MM.1S (cell line): Measurements from ENCODE around the gene PERCC1.
A peak's percentile ranks its signal among the peaks of the same experiment; 100 is the strongest.

Experiments used
- DNase-seq: peaks from one replicate; pipeline ENCODE4 v3.0.0-alpha.2; 2015
- H2AFZ ChIP-seq: fragments of 300-600 bp; sonication (generic); 2 replicates; pipeline ENCODE4 v1.6.0; 2016; ENCODE audit warnings: antibody characterized with exemption, low read length
- H3F3A ChIP-seq: fragments of 300-600 bp; sonication (generic); 2 replicates; pipeline ENCODE4 v1.6.1; 2016; ENCODE audit warnings: mild to moderate bottlenecking, antibody characterized with exemption, low read length, moderate library complexity, mixed read lengths; ENCODE audit not compliant: insufficient read depth
- H3K27ac ChIP-seq: fragments of 300-600 bp; sonication (generic); 2 replicates; pipeline ENCODE4 v1.5.1; 2016; ENCODE audit warnings: mild to moderate bottlenecking, low read length
- H3K27me3 ChIP-seq: fragments of 300-600 bp; sonication (generic); replicated peaks from 2 replicates; pipeline ENCODE4 v1.6.0; 2016; ENCODE audit warnings: low read length; ENCODE audit not compliant: insufficient read depth
- H3K36me3 ChIP-seq: fragments of 300-600 bp; sonication (generic); replicated peaks from 2 replicates; pipeline ENCODE4 v1.6.1; 2016; ENCODE audit warnings: mild to moderate bottlenecking, low read length, mixed read lengths; ENCODE audit not compliant: insufficient read depth
- H3K4me1 ChIP-seq: fragments of 300-600 bp; sonication (generic); 2 replicates; pipeline ENCODE4 v1.6.1; 2016; ENCODE audit warnings: low read length, mixed read lengths
- H3K4me2 ChIP-seq: fragments of 300-600 bp; sonication (generic); 2 replicates; pipeline ENCODE4 v1.6.0; 2016; ENCODE audit warnings: low read depth, low read length
- H3K4me3 ChIP-seq: fragments of 300-600 bp; sonication (generic); 2 replicates; pipeline ENCODE4 v1.5.1; 2016; ENCODE audit warnings: low read length, mixed read lengths
- H3K79me2 ChIP-seq: fragments of 300-600 bp; sonication (generic); 2 replicates; pipeline ENCODE4 v1.6.1; 2016; ENCODE audit warnings: mixed run types, low read length, mixed read lengths
- H3K9ac ChIP-seq: fragments of 300-600 bp; sonication (generic); 2 replicates; pipeline ENCODE4 v1.6.1; 2016; ENCODE audit warnings: low read length, mixed read lengths
- H3K9me2 ChIP-seq: fragments of 300-600 bp; sonication (generic); replicated peaks from 2 replicates; pipeline ENCODE4 v1.6.1; 2016; ENCODE audit warnings: mild to moderate bottlenecking, low read length, mixed read lengths; ENCODE audit not compliant: insufficient read depth
- H3K9me3 ChIP-seq: fragments of 300-600 bp; sonication (generic); replicated peaks from 2 replicates; pipeline ENCODE4 v1.6.1; 2016; ENCODE audit warnings: mild to moderate bottlenecking, low read length, mixed read lengths; ENCODE audit not compliant: insufficient read depth
- H4K20me1 ChIP-seq: fragments of 300-600 bp; sonication (generic); 2 replicates; pipeline ENCODE4 v1.6.1; 2016; ENCODE audit warnings: mild to moderate bottlenecking, low read length, moderate library complexity, mixed read lengths; ENCODE audit not compliant: insufficient read depth
- EZH2 ChIP-seq: fragments of 300-600 bp; sonication (generic); optimal IDR thresholded peaks from 2 replicates; pipeline ENCODE3; 2017; ENCODE audit warnings: low read depth, mild to moderate bottlenecking, antibody characterized with exemption, low read length, mixed read lengths
- EZH2phosphoT487 ChIP-seq: fragments of 300-600 bp; sonication (generic); IDR thresholded peaks from 2 replicates; pipeline ENCODE4 v1.6.1; 2018; ENCODE audit warnings: antibody characterized with exemption, low read length
- TF ChIP-seq, protein P1 (sequence below): fragments of 300-600 bp; sonication (generic); IDR thresholded peaks from 2 replicates; pipeline ENCODE4 v1.5.1; 2016; ENCODE audit warnings: antibody characterized with exemption, low read length, mixed read lengths

PERCC1 gene

DNA sequence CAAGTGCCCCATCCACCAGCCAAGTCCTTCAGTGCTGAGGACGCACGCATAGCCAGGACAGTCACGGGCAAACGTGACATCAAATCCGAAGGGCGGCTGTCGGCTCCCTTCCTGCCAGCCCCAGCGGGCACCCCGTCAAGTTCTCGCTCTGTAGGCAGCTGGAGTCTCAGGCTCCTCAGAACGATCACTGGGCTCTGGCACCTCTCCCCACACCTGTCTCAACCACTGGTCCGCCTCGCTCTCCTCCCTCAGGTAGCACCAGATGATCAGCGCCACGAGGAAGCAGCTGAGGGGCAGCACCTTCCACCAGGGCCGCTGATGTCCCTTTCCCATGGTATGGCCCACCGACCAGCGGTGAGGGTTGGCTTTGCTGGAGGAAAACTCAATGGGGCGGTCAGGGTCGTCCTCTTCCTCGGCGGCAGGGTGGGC is 10.8 kb upstream of the PERCC1 start:
- no peaks in the 10 kb centered on the region for H3K27me3 ChIP-seq
- no peaks in the 10 kb centered on the region for H3K9me2 ChIP-seq
- H3K4me1 ChIP-seq = 0 out of 2 replicates have a peak, but pooled peaks cover 4% of the 10 kb centered on the region
- H3K36me3 ChIP-seq = no peaks in the 10 kb centered on the region
- no peak for DNase-seq
- H3K9ac ChIP-seq = peak overlapping the region; percentile 96
- peak overlapping the region; percentile 94 for H3K4me2 ChIP-seq
- peaks cover 17% of the 10 kb centered on the region for H3F3A ChIP-seq
- TF ChIP-seq EZH2 (no peak), EZH2phosphoT487 (no peak)
- TF ChIP-seq, protein P1, sequence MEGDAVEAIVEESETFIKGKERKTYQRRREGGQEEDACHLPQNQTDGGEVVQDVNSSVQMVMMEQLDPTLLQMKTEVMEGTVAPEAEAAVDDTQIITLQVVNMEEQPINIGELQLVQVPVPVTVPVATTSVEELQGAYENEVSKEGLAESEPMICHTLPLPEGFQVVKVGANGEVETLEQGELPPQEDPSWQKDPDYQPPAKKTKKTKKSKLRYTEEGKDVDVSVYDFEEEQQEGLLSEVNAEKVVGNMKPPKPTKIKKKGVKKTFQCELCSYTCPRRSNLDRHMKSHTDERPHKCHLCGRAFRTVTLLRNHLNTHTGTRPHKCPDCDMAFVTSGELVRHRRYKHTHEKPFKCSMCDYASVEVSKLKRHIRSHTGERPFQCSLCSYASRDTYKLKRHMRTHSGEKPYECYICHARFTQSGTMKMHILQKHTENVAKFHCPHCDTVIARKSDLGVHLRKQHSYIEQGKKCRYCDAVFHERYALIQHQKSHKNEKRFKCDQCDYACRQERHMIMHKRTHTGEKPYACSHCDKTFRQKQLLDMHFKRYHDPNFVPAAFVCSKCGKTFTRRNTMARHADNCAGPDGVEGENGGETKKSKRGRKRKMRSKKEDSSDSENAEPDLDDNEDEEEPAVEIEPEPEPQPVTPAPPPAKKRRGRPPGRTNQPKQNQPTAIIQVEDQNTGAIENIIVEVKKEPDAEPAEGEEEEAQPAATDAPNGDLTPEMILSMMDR = no peak
- H3K4me3 ChIP-seq = peak overlapping the region; percentile 98
- peak overlapping the region; percentile 86 for H3K27ac ChIP-seq
- peaks cover 24% of the 10 kb centered on the region for H3K79me2 ChIP-seq
- H3K9me3 ChIP-seq = no peaks in the 10 kb centered on the region
- no peaks in the 10 kb centered on the region for H4K20me1 ChIP-seq
- peak overlapping the region; percentile 54; the same call in 1 of the 2 replicates for H2AFZ ChIP-seq

DNA sequence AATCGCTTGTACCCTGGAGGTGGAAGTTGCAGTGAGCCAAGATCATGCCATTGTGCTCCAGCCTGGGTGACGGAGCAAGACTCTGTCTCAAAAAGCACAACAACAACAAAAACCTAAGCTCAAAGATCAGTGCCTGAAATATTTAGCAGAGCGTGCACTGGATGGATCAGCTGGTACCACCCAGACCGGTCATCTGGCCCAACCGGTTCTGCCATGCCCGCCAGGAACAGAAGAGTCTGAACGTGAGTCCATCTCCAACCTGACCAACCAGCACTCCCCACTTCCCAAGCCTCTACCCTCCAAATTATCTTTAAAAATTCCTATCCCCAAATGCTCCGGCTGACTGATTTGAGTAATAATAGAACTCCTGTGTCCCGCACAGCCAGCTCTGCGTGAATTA is 8.8 kb upstream of the PERCC1 start:
- no peak for DNase-seq
- Histone ChIP-seq H3K36me3 (no peaks in the 10 kb centered on the region), H3K27ac (no peak overlapping the region), H3K79me2 (peaks cover 24% of the 10 kb centered on the region), H3K4me2 (no peak overlapping the region), H3K27me3 (peaks cover 7% of the 10 kb centered on the region), H3K9me3 (no peaks in the 10 kb centered on the region), H2AFZ (no peak overlapping the region), H3K9ac (no peak overlapping the region), H3K9me2 (no peaks in the 10 kb centered on the region), H3F3A (peaks cover 6% of the 10 kb centered on the region; the same call in 1 of the 2 replicates), H3K4me1 (0 out of 2 replicates have a peak, but pooled peaks cover 4% of the 10 kb centered on the region), H4K20me1 (no peaks in the 10 kb centered on the region), H3K4me3 (no peak overlapping the region)
- TF ChIP-seq, protein P1 = no peak
- TF ChIP-seq EZH2phosphoT487 (no peak), EZH2 (no peak)

DNA sequence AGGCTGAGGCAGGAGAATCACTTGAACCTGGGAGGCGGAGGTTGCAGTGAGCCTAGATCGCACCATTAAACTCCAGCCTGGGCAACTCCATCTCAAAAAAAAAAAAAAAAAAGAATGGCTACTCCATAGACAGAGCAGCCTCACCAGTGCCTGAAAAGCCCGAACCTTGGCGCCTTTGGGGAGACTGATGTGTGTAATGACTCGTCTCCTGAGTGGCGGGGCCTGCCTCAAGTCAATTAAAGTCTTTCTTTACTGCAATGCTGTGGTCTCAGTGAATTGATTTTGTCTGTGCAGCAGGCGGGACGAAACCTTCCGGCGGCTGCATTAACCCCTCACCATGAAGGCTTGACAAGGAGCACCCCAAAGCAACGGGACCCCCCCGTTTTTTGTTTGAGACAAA is 6.8 kb upstream of the PERCC1 start:
- Histone ChIP-seq H3K4me3 (no peak overlapping the region), H3K27me3 (peaks cover 20% of the 10 kb centered on the region), H3K27ac (no peak overlapping the region), H3K9ac (no peak overlapping the region), H2AFZ (no peak overlapping the region), H3K36me3 (no peaks in the 10 kb centered on the region), H3K9me2 (no peaks in the 10 kb centered on the region), H3K79me2 (peaks cover 14% of the 10 kb centered on the region), H3F3A (peaks cover 6% of the 10 kb centered on the region; the same call in 1 of the 2 replicates), H3K4me1 (0 out of 2 replicates have a peak, but pooled peaks cover 4% of the 10 kb centered on the region), H3K4me2 (no peak overlapping the region), H4K20me1 (no peaks in the 10 kb centered on the region), H3K9me3 (no peaks in the 10 kb centered on the region)
- DNase-seq = no peak
- TF ChIP-seq, protein P1 = no peak
